Activated CD8-positive, alpha-beta memory T cell treated with anti-CD3 and anti-CD28 coated beads for 4 hours (primary cell): ENCODE results near the gene SRRT.
"Not testable (repeated sequence)": the region's sequence is repeated elsewhere in the genome, so short reads cannot be mapped to it uniquely, and the experiment has no call there.

ENCODE experiments used
- DNase-seq, 2 donors: peaks; one replicate each; pipeline ENCODE4 v3.0.0-alpha.2; 2020; ENCODE audit warnings: low read depth in 2 of 2

The SRRT gene

DNA sequence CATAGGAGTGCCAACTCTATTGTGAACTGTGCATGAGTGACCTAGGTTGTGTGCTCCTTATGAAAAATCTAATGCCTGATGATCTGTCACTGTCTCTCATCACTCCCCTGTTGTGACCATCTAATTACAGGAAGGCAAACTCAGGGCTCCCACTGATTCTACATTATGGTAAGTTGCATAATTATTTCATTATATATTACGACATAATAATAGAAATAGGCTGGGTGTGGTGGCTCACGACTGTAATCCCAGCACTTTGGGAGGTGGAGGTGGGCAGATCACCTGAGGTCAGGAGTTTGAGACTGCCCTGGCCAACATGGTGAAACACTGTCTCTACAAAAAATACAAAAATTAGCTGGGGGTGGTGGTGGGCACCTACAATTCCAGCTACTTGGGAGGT lies 60.5 kb downstream of the SRRT start:
- DNase-seq = not testable (repeated sequence)

DNA sequence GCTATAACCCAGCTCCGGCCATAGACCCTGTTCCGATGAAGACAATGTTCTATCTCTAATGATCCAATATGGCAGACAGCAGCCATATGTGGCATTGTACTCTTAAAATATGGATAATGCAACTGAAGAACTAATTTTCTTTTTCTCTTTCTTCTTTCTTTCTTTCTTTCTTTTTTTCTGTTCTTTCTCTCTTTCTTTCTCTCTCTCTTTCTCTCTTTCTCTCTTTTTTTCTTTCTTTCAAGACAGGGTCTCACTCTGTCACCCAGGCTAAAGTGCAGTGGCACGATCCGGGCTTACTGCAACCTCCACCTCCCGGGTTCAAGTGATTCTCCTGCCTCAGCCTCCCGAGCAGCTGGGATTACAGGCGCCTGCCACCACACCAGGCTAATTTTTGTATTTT lies 61.3 kb downstream of the SRRT start:
- DNase-seq = not testable (repeated sequence)
